HG03135 (cell line): ENCODE data around the gene CFB.
"Not testable (repeated sequence)": the region's sequence is repeated elsewhere in the genome, so short reads cannot be mapped to it uniquely, and the experiment has no call there.

ENCODE experiments used
- ATAC-seq: cut with Tn5 transposase; IDR thresholded peaks from one replicate; pipeline ENCODE4 v1.9.1; 2021; ENCODE audit warnings: mild to moderate bottlenecking, moderate library complexity; ENCODE audit not compliant: unreplicated experiment

Gene CFB

DNA sequence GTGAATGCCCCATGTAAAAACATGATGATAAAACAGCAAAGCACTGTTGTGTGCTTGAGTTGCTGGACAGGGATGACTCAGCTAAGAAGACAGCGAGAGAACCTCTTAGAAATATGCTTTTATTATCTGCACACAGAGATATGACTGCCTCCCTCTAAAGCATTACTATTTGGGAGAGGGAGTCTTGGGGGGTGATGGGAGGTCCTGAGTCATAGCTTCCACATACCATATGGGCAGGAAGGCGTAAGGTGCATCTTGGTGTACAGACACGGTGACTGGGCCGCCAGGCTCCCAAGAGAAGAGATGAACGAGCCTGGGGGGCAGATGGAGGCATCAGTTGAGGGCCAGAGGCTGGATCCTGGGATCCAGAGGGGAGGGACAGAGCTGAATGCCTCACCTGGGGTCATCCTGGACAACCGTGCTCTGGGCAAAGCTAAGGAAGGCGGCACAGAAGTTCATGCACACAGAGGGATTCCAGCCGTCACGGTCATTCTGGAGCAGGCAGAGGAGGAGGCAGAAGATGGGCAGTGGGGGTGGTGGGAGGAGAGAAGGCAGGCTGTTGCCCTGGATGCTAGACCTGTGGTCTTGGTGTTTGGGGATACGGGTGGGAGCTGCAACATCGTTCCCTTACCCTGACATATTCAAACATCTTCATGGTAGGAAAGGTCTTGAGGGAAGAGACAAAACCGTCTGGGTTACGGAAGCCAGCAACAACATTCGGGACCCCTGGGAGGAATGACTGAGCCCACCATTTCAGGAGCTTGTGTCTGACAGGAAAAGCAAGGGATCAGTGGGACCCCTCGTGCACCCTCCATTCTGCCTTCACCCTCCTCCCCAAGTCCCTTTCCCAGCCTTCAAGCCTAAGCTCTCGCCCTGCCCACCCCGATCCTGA is 24.1 kb downstream of the CFB start:
- ATAC-seq = no peak

DNA sequence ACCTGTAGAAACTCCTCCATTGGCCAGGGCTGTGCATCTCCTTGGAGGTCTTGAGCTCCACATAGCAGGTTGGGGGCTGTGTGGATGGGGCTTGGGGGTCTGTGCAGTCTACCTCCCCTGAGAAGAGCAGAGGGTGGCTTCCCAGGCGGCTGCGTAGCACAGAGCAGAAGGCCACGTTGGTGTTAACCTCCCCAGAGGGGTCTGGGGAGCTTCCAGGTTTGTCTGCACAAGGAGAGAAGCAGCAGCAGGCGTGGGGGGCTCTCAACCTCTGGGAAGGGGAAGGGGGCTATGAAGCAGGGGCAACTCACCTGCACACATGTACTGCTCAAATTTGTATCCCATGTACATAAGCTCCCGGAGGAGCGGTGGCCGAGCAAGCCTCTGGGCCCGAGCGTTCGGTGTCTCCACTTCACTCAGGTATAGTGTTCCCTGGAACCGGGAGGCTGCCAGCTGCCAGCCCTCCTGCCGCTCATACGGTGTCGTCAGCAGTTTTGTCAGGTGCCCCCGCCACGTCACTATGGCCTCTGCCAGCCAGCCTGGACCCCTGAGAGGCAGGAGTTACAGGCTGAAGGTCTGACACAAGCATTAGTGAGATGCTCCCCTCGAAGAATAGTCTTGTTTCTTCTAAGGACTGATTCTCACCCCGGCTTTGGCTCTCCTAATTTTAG is 24.8 kb downstream of the CFB start:
- no peak for ATAC-seq

DNA sequence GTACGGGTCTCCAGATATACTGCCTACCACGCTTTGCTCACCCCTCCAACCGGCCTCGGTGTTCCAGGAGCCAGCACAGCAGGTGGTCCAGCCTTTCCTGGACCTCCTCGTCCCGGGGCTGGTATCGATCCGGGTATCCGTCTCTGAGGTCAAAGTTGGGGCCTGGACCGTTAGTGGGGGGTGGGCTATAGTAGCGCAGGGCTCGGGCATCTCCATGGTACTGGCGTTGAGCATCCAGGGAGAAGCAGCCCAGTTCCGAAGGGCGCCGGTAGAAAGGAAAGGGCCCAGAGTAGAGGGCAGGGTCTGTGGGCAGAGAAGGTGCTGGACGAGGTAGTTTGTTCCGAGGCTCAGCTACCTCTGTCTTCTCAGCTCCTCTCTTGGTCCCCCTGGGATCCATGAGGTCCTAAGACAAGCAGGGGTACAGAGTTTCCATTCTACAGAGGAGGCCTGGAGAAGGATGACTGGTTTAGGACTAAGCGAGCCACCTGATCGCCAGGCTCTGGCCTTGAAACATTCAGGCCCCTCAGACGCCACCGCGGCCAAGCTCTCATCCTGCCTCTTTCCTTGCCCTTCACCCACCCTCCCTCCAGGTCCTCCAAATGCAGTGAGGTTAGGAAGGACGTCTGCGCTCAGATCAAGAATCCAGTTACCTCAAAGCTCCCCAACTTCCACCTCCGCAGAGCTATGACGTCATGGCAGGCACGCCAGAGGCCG is 25.5 kb downstream of the CFB start:
- ATAC-seq = no peak

DNA sequence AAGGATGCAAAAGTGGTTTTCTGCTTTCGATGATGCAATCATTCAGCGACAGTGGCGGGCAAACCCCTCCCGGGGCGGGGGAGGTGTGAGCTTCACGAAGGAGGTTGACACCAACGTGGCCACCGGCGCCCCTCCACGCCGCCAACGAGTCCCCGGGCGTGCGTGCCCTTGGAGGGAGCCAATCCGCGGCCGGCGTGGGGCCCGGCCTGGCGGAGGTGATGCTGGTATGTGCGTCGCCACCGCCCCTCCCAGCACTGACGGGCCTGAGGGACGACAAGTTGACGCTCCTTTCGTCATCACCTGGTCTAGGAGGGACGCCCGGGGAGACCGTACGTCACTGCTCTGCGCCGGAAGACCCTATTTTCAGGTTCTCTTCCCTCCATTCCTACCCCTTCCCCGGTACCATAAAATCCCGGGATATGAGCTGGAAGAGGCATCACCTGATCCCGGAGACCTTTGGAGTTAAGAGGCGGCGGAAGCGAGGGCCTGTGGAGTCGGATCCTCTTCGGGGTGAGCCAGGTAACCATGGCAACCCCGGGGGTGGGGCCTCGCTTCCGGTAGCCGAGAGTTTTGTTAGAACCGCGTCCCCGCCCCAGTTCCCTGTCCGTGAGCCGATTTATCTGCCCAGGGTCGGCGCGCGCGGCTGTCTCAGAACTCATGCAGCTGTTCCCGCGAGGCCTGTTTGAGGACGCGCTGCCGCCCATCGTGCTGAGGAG is 26.3 kb downstream of the CFB start, which contains the start of gene DXO:
Gene DXO, minus strand, starts transcription at position 146 of the 716 bp plus-strand sequence. CDS start 463 bp downstream, outside the sequence.
- peak; percentile 84 for ATAC-seq

DNA sequence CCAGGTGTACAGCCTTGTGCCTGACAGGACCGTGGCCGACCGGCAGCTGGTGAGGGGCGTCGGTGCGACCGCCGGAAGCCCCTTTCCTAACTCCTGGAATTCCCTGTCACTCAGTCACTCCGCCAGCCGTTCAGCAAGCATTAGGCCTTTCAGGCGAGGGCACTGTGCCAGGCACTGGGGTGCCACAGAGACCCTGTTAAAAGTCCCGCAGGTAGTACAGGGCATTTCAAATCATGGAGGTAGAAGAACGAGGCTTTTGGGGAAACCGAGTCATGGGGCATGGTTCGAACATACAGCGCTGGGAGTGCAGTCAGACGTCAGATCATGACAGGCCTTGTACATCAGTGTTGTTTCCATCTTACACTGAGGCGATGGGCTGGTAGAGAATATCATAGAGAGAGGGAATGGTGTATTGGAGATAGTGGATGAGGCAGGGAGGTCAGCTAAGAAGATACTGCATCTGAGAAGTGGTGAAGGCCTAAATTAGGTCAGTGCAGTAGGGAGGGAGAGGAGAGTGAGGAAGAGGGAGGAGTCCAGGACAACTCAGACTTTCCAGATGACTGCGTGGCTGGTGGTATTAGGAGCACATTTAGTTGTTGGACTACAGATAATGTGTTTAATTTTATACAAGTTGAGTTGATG is 26.9 kb downstream of the CFB start:
- ATAC-seq = no peak

DNA sequence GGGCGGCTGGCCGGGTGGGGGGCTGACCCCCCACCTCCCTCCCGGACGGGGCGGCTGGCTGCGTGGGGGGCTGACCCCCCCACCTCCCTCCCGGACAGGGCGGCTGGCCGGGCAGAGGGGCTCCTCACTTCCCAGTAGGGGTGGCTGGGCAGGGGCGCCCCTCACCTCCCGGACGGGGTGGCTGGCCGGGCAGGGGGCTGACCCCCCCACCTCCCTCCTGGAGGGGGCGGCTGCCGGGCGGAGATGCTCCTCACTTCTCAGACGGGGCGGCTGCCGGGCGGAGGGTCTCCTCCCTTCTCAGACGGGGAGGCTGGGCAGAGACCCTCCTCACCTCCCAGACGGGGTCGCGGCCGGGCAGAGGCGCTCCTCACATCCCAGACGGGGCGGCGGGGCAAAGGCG is 30.2 kb downstream of the CFB start:
- ATAC-seq = not testable (repeated sequence)

DNA sequence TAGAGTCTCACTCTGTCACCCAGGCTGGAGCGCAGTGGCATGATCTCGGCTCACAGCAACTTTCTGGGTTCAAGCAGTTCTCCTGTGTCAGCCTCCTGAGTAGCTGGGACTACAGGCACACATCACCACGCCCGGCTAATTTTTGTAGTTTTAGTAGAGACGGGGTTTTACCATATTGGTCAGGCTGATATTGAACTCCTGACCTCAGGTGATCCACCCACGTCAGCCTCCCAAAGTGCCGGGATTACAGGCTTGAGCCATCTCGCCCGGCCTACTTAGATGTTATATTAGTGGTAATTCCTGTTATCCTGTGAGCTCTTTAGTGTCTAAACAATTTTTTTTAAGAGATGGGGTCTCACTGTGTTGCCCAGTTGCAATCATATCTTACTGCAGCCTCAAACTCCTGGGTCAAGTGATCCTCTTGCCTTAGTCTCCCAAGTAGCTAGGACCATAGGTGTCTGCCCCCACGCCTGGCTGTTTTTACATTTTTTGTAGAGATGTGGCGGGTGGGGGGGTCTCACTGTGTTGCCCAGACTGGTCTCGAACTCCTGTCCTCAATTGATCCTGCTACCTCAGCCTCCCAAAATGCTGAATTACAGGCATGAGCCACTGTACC is 32.0 kb downstream of the CFB start:
- ATAC-seq = no peak

DNA sequence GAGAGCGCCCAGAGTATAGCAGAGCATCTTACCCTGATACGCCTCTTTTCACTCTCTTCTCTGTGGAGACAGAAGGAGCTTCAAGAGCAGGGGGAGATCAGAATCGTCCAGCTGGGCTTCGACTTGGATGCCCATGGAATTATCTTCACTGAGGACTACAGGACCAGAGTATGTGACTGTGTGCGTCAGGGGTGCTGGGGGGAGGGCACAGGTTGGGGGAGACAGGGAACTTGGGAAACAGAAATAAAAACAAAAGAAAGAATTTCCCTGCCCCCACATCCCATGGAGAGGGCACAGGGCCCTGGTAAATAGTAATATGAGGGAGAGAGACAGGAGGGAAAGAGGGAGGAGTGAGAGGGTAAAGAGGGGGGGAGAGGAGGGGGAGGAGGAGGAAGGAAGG is 32.9 kb downstream of the CFB start:
- no peak for ATAC-seq

DNA sequence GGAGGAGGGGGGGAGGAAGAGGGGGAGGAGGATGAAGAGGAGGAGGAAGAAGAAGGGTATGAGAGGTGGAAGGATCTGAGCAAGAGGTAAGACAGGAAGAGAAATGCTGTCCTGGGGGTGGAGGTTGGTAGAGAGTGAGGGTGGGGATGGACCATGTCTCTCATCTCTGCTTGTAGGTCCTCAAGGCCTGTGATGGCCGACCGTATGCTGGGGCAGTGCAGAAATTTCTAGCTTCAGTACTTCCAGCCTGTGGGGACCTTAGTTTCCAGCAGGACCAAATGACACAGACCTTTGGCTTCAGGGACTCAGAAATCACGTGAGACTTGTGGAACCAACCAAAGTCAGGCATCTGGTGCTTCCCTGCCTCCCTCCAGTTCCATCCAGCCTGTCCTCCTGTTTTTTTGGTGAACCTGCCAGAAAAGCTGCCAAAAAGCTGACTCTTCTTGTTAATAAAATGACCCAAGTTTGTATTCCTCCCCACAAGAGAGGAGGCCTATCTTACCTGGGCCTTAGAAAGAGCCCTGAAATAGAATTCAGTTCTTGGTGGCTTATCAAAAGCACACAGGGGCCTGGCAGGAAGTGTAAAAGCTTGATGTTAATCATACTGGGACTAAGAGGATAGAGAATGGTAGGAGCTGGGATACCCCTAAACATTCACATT is 33.5 kb downstream of the CFB start:
- ATAC-seq = no peak

DNA sequence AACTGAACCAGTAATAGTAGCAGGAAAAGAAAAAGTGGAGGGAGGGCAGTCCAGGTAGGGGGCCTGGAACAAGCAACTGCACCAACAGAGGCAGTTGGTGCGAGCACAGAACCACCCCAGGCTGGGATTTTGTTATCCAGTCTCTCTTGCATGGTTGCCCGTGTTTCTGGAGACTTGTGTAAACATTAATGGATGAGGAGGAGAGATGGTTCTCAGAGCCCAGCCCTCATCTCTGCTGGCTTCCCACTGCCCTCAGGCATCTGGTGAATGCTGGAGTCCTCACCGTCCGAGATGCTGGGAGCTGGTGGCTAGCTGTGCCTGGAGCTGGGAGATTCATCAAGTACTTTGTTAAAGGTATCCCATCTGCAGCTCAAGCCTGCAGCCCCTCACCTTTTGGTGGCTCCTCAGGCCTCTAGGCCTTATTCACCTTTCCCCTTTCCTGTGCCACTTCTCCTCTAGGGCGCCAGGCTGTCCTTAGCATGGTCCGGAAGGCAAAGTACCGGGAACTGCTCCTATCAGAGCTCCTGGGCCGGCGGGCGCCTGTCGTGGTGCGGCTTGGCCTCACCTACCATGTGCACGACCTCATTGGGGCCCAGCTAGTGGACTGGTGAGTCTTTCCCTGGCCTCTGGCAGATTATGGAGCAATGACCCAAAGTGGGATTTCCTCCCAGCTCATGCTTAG is 34.4 kb downstream of the CFB start:
- not testable (repeated sequence) for ATAC-seq

DNA sequence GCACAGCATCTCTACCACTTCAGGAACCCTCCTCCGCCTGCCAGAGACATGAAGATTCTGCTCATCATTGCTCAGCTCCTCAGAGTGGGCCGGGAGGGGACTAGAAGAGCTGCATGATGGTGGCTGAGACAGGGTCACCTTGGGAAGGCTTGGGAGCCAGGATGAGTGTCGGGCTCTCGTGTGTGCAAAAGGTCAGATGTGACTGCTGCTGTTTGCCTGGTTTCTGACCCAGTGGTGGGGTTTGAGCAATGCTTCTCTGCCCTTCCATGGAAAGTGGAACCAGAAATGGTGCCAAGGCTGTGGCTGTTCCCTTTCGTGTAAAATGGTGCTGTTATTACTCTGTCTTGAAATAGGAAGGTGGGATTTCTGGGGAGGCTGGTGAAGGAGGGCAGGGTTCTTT is 35.1 kb downstream of the CFB start:
- ATAC-seq = not testable (repeated sequence)

DNA sequence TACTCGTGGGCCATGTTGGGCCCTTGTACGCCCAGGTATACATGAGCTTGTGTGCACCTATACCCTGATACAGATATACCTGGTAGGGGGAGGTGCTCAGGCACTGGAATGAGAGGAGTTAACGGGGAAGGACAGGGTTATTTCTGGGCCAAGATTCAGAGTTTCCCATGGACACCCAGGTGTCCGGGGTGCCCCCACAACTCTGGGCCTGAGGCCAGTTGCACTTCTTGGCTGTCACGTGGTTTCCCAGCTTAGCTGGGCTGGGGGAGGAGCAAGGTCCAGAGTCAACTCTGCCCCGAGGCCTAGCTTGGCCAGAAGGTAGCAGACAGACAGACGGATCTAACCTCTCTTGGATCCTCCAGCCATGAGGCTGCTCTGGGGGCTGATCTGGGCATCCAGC is 35.8 kb downstream of the CFB start, which contains the start of gene C4A:
Gene C4A, plus strand, starts transcription at position 314 of the 400 bp plus-strand sequence. Its CDS starts 51 bp downstream, at position 365.
- ATAC-seq = not testable (repeated sequence)

DNA sequence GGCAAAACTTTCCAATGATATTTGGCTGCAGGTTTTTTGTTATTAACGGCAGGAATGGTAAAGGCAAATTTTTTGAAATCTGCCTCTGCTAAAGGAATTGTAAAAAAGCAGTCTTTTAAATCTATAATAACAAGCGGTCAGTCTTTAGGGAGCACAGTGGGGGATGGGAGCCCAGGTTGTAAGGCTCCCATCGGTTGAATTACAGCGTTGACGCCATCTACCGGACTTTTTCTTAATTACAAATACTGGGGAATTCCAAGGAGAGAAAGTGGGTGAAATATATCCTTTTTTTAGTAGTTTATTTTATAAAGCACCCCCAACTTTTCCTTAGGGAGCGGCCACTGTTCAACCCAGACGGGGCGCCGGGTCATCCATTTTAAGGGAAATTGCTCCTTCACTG is 43.5 kb downstream of the CFB start:
- ATAC-seq = not testable (repeated sequence)

DNA sequence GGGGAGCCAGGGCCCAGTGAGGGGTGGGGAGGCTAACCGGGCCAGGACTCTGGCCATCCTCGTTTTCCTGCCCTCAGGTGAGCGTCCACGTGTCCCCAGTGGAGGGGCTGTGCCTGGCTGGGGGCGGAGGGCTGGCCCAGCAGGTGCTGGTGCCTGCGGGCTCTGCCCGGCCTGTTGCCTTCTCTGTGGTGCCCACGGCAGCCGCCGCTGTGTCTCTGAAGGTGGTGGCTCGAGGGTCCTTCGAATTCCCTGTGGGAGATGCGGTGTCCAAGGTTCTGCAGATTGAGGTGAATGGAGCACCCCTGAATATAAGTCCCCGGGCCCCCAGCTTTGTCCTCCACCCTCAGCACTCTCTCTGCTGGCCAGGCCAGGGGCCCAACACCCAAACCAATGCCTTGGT is 48.5 kb downstream of the CFB start:
- not testable (repeated sequence) for ATAC-seq

DNA sequence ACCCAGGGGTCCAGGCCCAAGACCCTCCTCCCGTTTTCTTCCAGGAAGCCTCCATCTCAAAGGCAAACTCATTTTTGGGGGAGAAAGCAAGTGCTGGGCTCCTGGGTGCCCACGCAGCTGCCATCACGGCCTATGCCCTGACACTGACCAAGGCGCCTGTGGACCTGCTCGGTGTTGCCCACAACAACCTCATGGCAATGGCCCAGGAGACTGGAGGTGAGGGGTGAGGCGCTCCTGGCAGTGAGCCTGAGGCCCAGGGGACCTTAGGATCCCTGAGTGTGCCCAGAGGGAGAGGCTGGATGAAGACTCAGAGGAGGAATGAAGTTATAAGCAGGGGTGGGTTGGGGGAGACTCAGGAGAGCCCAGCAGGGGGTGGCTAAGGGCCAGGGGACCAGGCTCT is 50.5 kb downstream of the CFB start:
- ATAC-seq = not testable (repeated sequence)
